ENCODE measurements around the gene KCTD17. TPM values are rescaled to one million over a fixed set of nuclear protein-coding genes. Genes with fewer than 3 reads are reported as not detected.

The KCTD17 gene
- total RNA-seq, 1 donor from 2014 or later, result 51.9 TPM

- no peak for DNase-seq (ENCODE audit: low spot score)
Observed at GRCh38 chr22:37103656-37104452, 52.3 kb downstream of the KCTD17 start.

GRCh38 chr22:37105154-37105553, 53.6 kb downstream of the KCTD17 start:
- DNase-seq (ENCODE audit: low spot score), result no peak

- no peak for DNase-seq (ENCODE audit: low spot score)
Observed at GRCh38 chr22:37105990-37106389, 54.4 kb downstream of the KCTD17 start.

- no peak for DNase-seq (ENCODE audit: low spot score)
Observed at GRCh38 chr22:37107816-37108621, 56.5 kb downstream of the KCTD17 start.

GRCh38 chr22:37109242-37109917, 57.8 kb downstream of the KCTD17 start, which contains the start of gene TMPRSS6:
TMPRSS6 (minus strand) TSS chr22:37109713; CDS start chr22:37103417, 6,296 bp downstream.
- peak; percentile 46 for DNase-seq (ENCODE audit: low spot score)

- no peak for DNase-seq (ENCODE audit: low spot score)
Observed at GRCh38 chr22:37111156-37111717, 59.7 kb downstream of the KCTD17 start.

GRCh38 chr22:37112084-37112728, 60.7 kb downstream of the KCTD17 start:
- DNase-seq (ENCODE audit: low spot score), result peak; percentile 64

Other genes starting within 250 kb of the KCTD17 start
- not detected for gene PVALB, start 234.7 kb upstream of the KCTD17 start, total RNA-seq
- gene NCF4, start 190.7 kb upstream of the KCTD17 start, total RNA-seq, result 11.3 TPM
- 5.8 TPM for gene CSF2RB, start 138.1 kb upstream of the KCTD17 start, total RNA-seq
- gene TST, start 32.3 kb upstream of the KCTD17 start, total RNA-seq, result 281 TPM
- 129 TPM for gene MPST, start 32.0 kb upstream of the KCTD17 start, total RNA-seq
- gene TMPRSS6, start 58.0 kb downstream of the KCTD17 start, total RNA-seq, result 9.2 TPM
- gene IL2RB, start 98.2 kb downstream of the KCTD17 start, total RNA-seq, result 6.0 TPM
- 7.2 TPM for gene C1QTNF6, start 136.5 kb downstream of the KCTD17 start, total RNA-seq
- 0.06 TPM for gene SSTR3, start 160.7 kb downstream of the KCTD17 start, total RNA-seq
- 46.4 TPM for gene RAC2, start 192.5 kb downstream of the KCTD17 start, total RNA-seq
- gene CYTH4, start 230.8 kb downstream of the KCTD17 start, total RNA-seq, result 24.1 TPM

All from mucosa of gallbladder (tissue), 1 donor.